H1 (cell line): Measurements from ENCODE around the gene APOL1. TPM values are rescaled to one million over a fixed set of nuclear protein-coding genes. Genes with fewer than 3 reads are reported as not detected.

Experiments used
- CTCF ChIA-PET: fragments of 300-600 bp; sonication (Branson Sonifier 250); formaldehyde crosslinking; loops from one replicate; lab custom pipeline; 2021; ENCODE audit not compliant: partially characterized antibody; lab: Charles Lee
- POLR2A ChIA-PET: fragments of 300-600 bp; sonication (Branson Sonifier 250); formaldehyde crosslinking; loops from one replicate; lab custom pipeline; 2021; ENCODE audit warnings: inconsistent platforms; ENCODE audit not compliant: partially characterized antibody; lab: Charles Lee
- DNase-seq, 2 experiments: peaks; one replicate each; pipeline versions ENCODE4 v3.0.0 to v3.0.0-alpha.2; 2010 to 2022; ENCODE audit warnings: low spot score in 2 of 2, low read depth in 1 of 2, mixed read lengths in 1 of 2
- FAIRE-seq: peaks from 2 replicates; lab custom pipeline; 2011; peaks lifted over from hg19 to GRCh38; lab: Jason Lieb, UNC
- H2AFZ ChIP-seq: 2 replicates; pipeline ENCODE4 v1.8.1; 2012; ENCODE audit warnings: low read length, inconsistent platforms
- H2AK5ac ChIP-seq: 2 replicates; pipeline ENCODE4 v1.6.1; 2013; ENCODE audit warnings: low read depth, low read length
- H2BK120ac ChIP-seq: replicated peaks from 2 replicates; pipeline ENCODE3; 2013; ENCODE audit warnings: low read depth, low read length, inconsistent platforms
- H2BK12ac ChIP-seq: 2 replicates; pipeline ENCODE4 v1.6.1; 2013; ENCODE audit warnings: low read depth, low read length
- H2BK15ac ChIP-seq: 2 replicates; pipeline ENCODE4 v1.6.1; 2013; ENCODE audit warnings: low read length
- H2BK20ac ChIP-seq: 2 replicates; pipeline ENCODE4 v1.6.1; 2013; ENCODE audit warnings: low read length
- H2BK5ac ChIP-seq: 2 replicates; pipeline ENCODE4 v1.6.1; 2013; ENCODE audit warnings: low read depth, low read length
- H3K14ac ChIP-seq: 2 replicates; pipeline ENCODE4 v1.6.1; 2013; ENCODE audit warnings: inconsistent platforms; ENCODE audit not compliant: insufficient read length
- H3K18ac ChIP-seq: 2 replicates; pipeline ENCODE4 v1.6.1; 2013; ENCODE audit warnings: low read length; ENCODE audit errors: extremely low read depth
- H3K23ac ChIP-seq: 2 replicates; pipeline ENCODE4 v1.6.1; 2013; ENCODE audit warnings: inconsistent platforms; ENCODE audit not compliant: insufficient read length
- H3K23me2 ChIP-seq: 2 replicates; pipeline ENCODE4 v1.6.1; 2013; ENCODE audit warnings: low read depth, low read length
- H3K27ac ChIP-seq: 2 replicates; pipeline ENCODE4 v1.6.1; 2011; ENCODE audit warnings: low read depth, low read length, inconsistent platforms
- H3K27me3 ChIP-seq, 4 experiments: replicated peaks in 1 of 4; 1 replicate in 1 of 4; 2 replicates in 3 of 4; pipeline versions ENCODE4 v1.6.1 to v1.8.1; 2011 to 2013; ENCODE audit warnings: low read length in 3 of 4, mild to moderate bottlenecking in 3 of 4, inconsistent platforms in 2 of 4, mixed read lengths in 2 of 4, moderate library complexity in 1 of 4; ENCODE audit not compliant: control insufficient read depth in 3 of 4, insufficient read depth in 3 of 4; ENCODE audit errors: extremely low read depth in 1 of 4
- H3K36me3 ChIP-seq, 4 experiments: 2 replicates each; pipeline versions ENCODE4 v1.6.1 to v1.8.1; 2011 to 2013; ENCODE audit warnings: mild to moderate bottlenecking in 4 of 4, low read length in 3 of 4, moderate library complexity in 2 of 4, control low read depth in 1 of 4, inconsistent platforms in 1 of 4; ENCODE audit not compliant: insufficient read depth in 4 of 4, control insufficient read depth in 2 of 4
- H3K4ac ChIP-seq: replicated peaks from 2 replicates; pipeline ENCODE3; 2013; ENCODE audit warnings: low read length, low read depth, mixed read lengths, inconsistent platforms; ENCODE audit not compliant: insufficient read length
- H3K4me1 ChIP-seq, 4 experiments: replicated peaks in 1 of 4; 1 replicate in 1 of 4; 2 replicates in 3 of 4; pipeline versions ENCODE4 v1.6.1 to v1.8.1; 2011 to 2013; ENCODE audit warnings: low read length in 3 of 4, inconsistent platforms in 2 of 4, mixed read lengths in 1 of 4; ENCODE audit not compliant: insufficient read depth in 4 of 4, control insufficient read depth in 3 of 4
- H3K4me2 ChIP-seq, 2 experiments: 2 replicates each; pipeline versions ENCODE4 v1.6.1 to v1.8.1; 2011 to 2013; ENCODE audit warnings: low read depth in 2 of 2, low read length in 2 of 2, control low read depth in 1 of 2, inconsistent platforms in 1 of 2, mild to moderate bottlenecking in 1 of 2; ENCODE audit not compliant: insufficient read depth in 1 of 2
- H3K4me3 ChIP-seq, 4 experiments: fragments of 200-600, 300-600 bp in 1 of 4; sonication (generic), shearing (Covaris generic), sonication (Bioruptor Twin) in 1 of 4; 2 replicates each; pipeline versions ENCODE4 v1.5.1 to v1.8.1; 2011 to 2016; ENCODE audit warnings: low read length in 4 of 4, low read depth in 3 of 4, control low read depth in 2 of 4, inconsistent platforms in 2 of 4, mild to moderate bottlenecking in 2 of 4, mixed read lengths in 1 of 4, moderate library complexity in 1 of 4; ENCODE audit not compliant: insufficient read depth in 2 of 4; ENCODE audit errors: extremely low read depth in 1 of 4
- H3K56ac ChIP-seq: replicated peaks from 2 replicates; pipeline ENCODE3; 2013; ENCODE audit warnings: low read depth, mild to moderate bottlenecking, mixed read lengths, low read length, inconsistent platforms; ENCODE audit not compliant: insufficient read length
- H3K79me1 ChIP-seq: 2 replicates; pipeline ENCODE4 v1.6.1; 2013; ENCODE audit warnings: low read depth, low read length, control low read depth
- H3K79me2 ChIP-seq, 2 experiments: 2 replicates each; pipeline versions ENCODE4 v1.6.1 to v1.8.1; 2012 to 2013; ENCODE audit warnings: low read length in 2 of 2, mild to moderate bottlenecking in 2 of 2, inconsistent platforms in 1 of 2; ENCODE audit not compliant: insufficient read depth in 2 of 2, control insufficient read depth in 1 of 2
- H3K9ac ChIP-seq, 4 experiments: replicated peaks in 1 of 4; 1 replicate in 1 of 4; 2 replicates in 3 of 4; pipeline versions ENCODE4 v1.6.1 to v1.8.1; 2011 to 2013; ENCODE audit warnings: low read depth in 3 of 4, low read length in 3 of 4, control low read depth in 2 of 4, mild to moderate bottlenecking in 2 of 4, moderate library complexity in 2 of 4, inconsistent platforms in 1 of 4; ENCODE audit errors: extremely low read depth in 1 of 4
- H3K9me3 ChIP-seq, 2 experiments: 2 replicates each; pipeline versions ENCODE4 v1.6.1 to v1.8.1; 2012 to 2013; ENCODE audit warnings: mild to moderate bottlenecking in 2 of 2, moderate library complexity in 2 of 2, control low read depth in 1 of 2, inconsistent platforms in 1 of 2, low read depth in 1 of 2, low read length in 1 of 2, mixed read lengths in 1 of 2; ENCODE audit not compliant: insufficient read depth in 2 of 2
- H4K20me1 ChIP-seq, 2 experiments: replicated peaks in 1 of 2; 2 replicates each; pipeline versions ENCODE3 to v1.8.1; 2011 to 2013; ENCODE audit warnings: inconsistent platforms in 2 of 2, low read length in 2 of 2, mild to moderate bottlenecking in 1 of 2; ENCODE audit not compliant: insufficient read depth in 2 of 2, control insufficient read depth in 1 of 2
- H4K5ac ChIP-seq: 2 replicates; pipeline ENCODE4 v1.6.1; 2013; ENCODE audit warnings: low read length, low read depth, mixed read lengths, inconsistent platforms; ENCODE audit not compliant: insufficient read length
- H4K8ac ChIP-seq: 2 replicates; pipeline ENCODE4 v1.8.0; 2013; ENCODE audit warnings: mild to moderate bottlenecking, moderate library complexity, low read length, inconsistent platforms; ENCODE audit not compliant: insufficient read depth; ENCODE audit errors: extremely low read depth
- H4K91ac ChIP-seq: replicated peaks from 2 replicates; pipeline ENCODE3; 2013; ENCODE audit warnings: low read length, mixed read lengths, inconsistent platforms; ENCODE audit not compliant: insufficient read length
- BCL11A ChIP-seq, 2 experiments: IDR thresholded peaks; one replicate each; pipeline ENCODE4 v1.6.1; 2011; ENCODE audit warnings: low read depth in 2 of 2, low read length in 2 of 2, mild to moderate bottlenecking in 2 of 2
- CBX8 ChIP-seq: fragments of 300-800, 300-1000 bp; sonication (generic); IDR thresholded peaks from 2 replicates; pipeline ENCODE4 v1.7.1; 2016; ENCODE audit warnings: low read depth, low read length, borderline replicate concordance
- EP300 ChIP-seq, 2 experiments: IDR thresholded peaks; 1 replicate in 1 of 2; 2 replicates in 1 of 2; pipeline ENCODE4 v1.6.1; 2011 to 2012; ENCODE audit warnings: low read depth in 2 of 2, low read length in 2 of 2, mild to moderate bottlenecking in 2 of 2, borderline replicate concordance in 1 of 2, inconsistent platforms in 1 of 2, moderate library complexity in 1 of 2
- KDM4A ChIP-seq: IDR thresholded peaks from one replicate; pipeline ENCODE4 v1.7.1; 2012; ENCODE audit warnings: low read depth, mild to moderate bottlenecking, moderate library complexity, low read length, inconsistent platforms; ENCODE audit not compliant: severe bottlenecking
- RXRA ChIP-seq: IDR thresholded peaks from 2 replicates; pipeline ENCODE4 v1.6.1; 2011; ENCODE audit warnings: low read depth, mild to moderate bottlenecking, low read length, moderate library complexity; ENCODE audit not compliant: insufficient read depth
- SP4 ChIP-seq: IDR thresholded peaks from 2 replicates; pipeline ENCODE4 v1.6.1; 2012; ENCODE audit warnings: low read length, inconsistent platforms
- ZNF274 ChIP-seq: IDR thresholded peaks from 2 replicates; pipeline ENCODE4 v1.7.0; 2012; ENCODE audit warnings: low read length, borderline replicate concordance; ENCODE audit errors: extremely low read depth
- WGBS, 2 experiments: shearing (Covaris generic) in 1 of 2; methylation state at CpG; one replicate each; pipeline versions ENCODE4 v1.1.6 to v1.1.7; 2013 to 2015; ENCODE audit warnings: low lambda C conversion rate in 2 of 2, mixed read lengths in 2 of 2, inconsistent platforms in 1 of 2, low coverage in 1 of 2, missing lambda C conversion rate in 1 of 2; ENCODE audit not compliant: insufficient replicate concordance in 2 of 2, insufficient coverage in 1 of 2, insufficient read length in 1 of 2; ENCODE audit errors: extremely low coverage in 1 of 2, missing lambda C conversion rate in 1 of 2; 5-methylcytosine and 5-hydroxymethylcytosine counted together
- polyA plus RNA-seq, 7 experiments: library from polyadenylated mRNA; depleted of rRNA in 3 of 7; stranded (reverse) in 5 of 7; unstranded in 2 of 7; fragments of >200 nt in 5 of 7; fragments of 200-250 nt in 2 of 7; gene quantifications; 1 replicate in 5 of 7; 2 replicates in 1 of 7; 4 replicates in 1 of 7; pipeline versions ENCODE4 v1.2.1 to v1.2.3, GENCODE V29; 2011 to 2013; ENCODE audit warnings: missing spikeins in 2 of 7, mixed read lengths in 2 of 7
- total RNA-seq: library from RNA; stranded (reverse); fragmentation: NEBNext Ultra II Directional; extraction: Animal tissue kit (Norgen Biotek cat#: 25700); gene quantifications from 2 replicates; pipeline ENCODE4 v1.2.1, GENCODE V29; 2021

Gene APOL1
- total and polyA plus RNA-seq, 2 of the 8 experiments (the other 6 are each of a cell fraction or from before 2014, with no cell fraction given): not detected

GRCh38 chr22:36234919-36235318 lies 18.0 kb upstream of the APOL1 start:
- Histone ChIP-seq H3K27ac (no peak overlapping the region), H4K20me1 (no peaks in the 10 kb centered on the region), H3K4ac (no peak overlapping the region), H3K36me3 (peaks cover 0 to 3% (median 0%) of the 10 kb centered on the region in 4 experiments; a peak in 1 of 8 replicates), H4K91ac (no peak overlapping the region), H2BK5ac (no peak overlapping the region), H4K5ac (no peak overlapping the region), H3K9me3 (no peaks in the 10 kb centered on the region), H2AK5ac (no peak overlapping the region), H3K4me3 (no peak overlapping the region), H2AFZ (no peak overlapping the region), H3K79me2 (peaks cover 0 to 5% of the 10 kb centered on the region in 2 experiments; a peak in 1 of 4 replicates), H3K4me2 (no peak overlapping the region), H3K18ac (no peak overlapping the region), H2BK12ac (no peak overlapping the region), H2BK120ac (no peak overlapping the region), H2BK15ac (no peak overlapping the region), H3K23ac (no peak overlapping the region), H3K14ac (no peak overlapping the region), H4K8ac (no peak overlapping the region), H3K4me1 (peaks cover 0 to 16% (median 9%) of the 10 kb centered on the region in 4 experiments; a peak in 6 of 7 replicates), H3K27me3 (no peaks in the 10 kb centered on the region)
- DNase-seq (no peak), FAIRE-seq (no peak)
- CTCF ChIA-PET: interaction anchor here (0.9 to 4.0 kb wide), 5 partner anchors 9 to 54 kb away, joined by 3 to 20 read pairs (median 4); no protein-coding TSS in a partner anchor
- 90% methylated on average over 2 of the region's 2 CpGs; no CpG with 5 or more reads in 1 of the 2 experiments for WGBS, 2 experiments
- POLR2A ChIA-PET: interaction anchor here (1.6 kb wide), 1 partner anchor 10 kb away, joined by 3 read pairs; no protein-coding TSS in a partner anchor
- TF ChIP-seq CBX8: no peak
- TF ChIP-seq EP300 (IDR thresholded peaks at IDR 0.05; ENCODE audit: borderline replicate concordance in 1 of 2, low read depth in 2 of 2, low read length in 2 of 2): no peak
- TF ChIP-seq KDM4A: no peak
- no peak for TF ChIP-seq SP4
- no peak for TF ChIP-seq RXRA
- TF ChIP-seq ZNF274: no peak
- TF ChIP-seq BCL11A (IDR thresholded peaks at IDR 0.05; ENCODE audit: low read depth in 2 of 2, low read length in 2 of 2): no peak
- TF ChIP-seq, all 59 proteins: peak for 0
- no peak overlapping the region for H2BK20ac ChIP-seq
- H3K9ac ChIP-seq: no peak overlapping the region
- H3K23me2 ChIP-seq: peaks cover 3% of the 10 kb centered on the region
- no peak overlapping the region for H3K56ac ChIP-seq
- H3K79me1 ChIP-seq: no peaks in the 10 kb centered on the region
